Progenitor cell of endocrine pancreas (in vitro differentiated cells): Measurements from ENCODE around the gene MAGEA4. TPM values are rescaled to one million over a fixed set of nuclear protein-coding genes. Genes with fewer than 3 reads are reported as not detected.
"Not testable (repeated sequence)": the region's sequence is repeated elsewhere in the genome, so short reads cannot be mapped to it uniquely, and the experiment has no call there.

Source experiments
- DNase-seq: peaks from one replicate; pipeline ENCODE4 v3.0.0; 2021; ENCODE audit warnings: low spot score; ENCODE audit not compliant: unreplicated experiment
- H3K27ac Mint-ChIP-seq: 2 replicates; pipeline ENCODE4 v1.8.0; 2021; ENCODE audit warnings: mild to moderate bottlenecking, moderate library complexity, mixed read lengths
- H3K27me3 Mint-ChIP-seq: 2 replicates; pipeline ENCODE4 v1.8.0; 2021; ENCODE audit warnings: mixed read lengths
- H3K36me3 Mint-ChIP-seq: 2 replicates; pipeline ENCODE4 v1.8.0; 2022; ENCODE audit warnings: mixed read lengths; ENCODE audit not compliant: insufficient read depth
- H3K4me1 Mint-ChIP-seq: 2 replicates; pipeline ENCODE4 v1.8.0; 2021; ENCODE audit warnings: low read depth, mixed read lengths
- H3K4me3 Mint-ChIP-seq: 2 replicates; pipeline ENCODE4 v1.8.0; 2021; ENCODE audit warnings: low read depth, mild to moderate bottlenecking, moderate library complexity, mixed read lengths
- H3K9me3 Mint-ChIP-seq: 2 replicates; pipeline ENCODE4 v1.8.0; 2021; ENCODE audit warnings: low read depth, mixed read lengths
- CTCF ChIP-seq: fragments of 200-600 bp; sonication (generic); IDR thresholded peaks from one replicate; pipeline ENCODE4 v1.5.0; 2021; ENCODE audit warnings: antibody characterized with exemption, mild to moderate bottlenecking; ENCODE audit not compliant: unreplicated experiment
- total RNA-seq: library from RNA; stranded (reverse); gene quantifications from 2 replicates; pipeline ENCODE4 v1.2.1, GENCODE V29; 2021

MAGEA4 gene
- total RNA-seq, 1 donor from 2014 or later = not detected

- Mint-ChIP-seq H3K27me3 (no peaks in the 10 kb centered on the region), H3K27ac (no peak overlapping the region), H3K9me3 (peaks cover 16% of the 10 kb centered on the region), H3K4me3 (no peak overlapping the region), H3K4me1 (no peaks in the 10 kb centered on the region), H3K36me3 (no peaks in the 10 kb centered on the region)
- DNase-seq = no peak
- TF ChIP-seq CTCF = no peak
Observed at GRCh38 chrX:151899622-151900021, 13.1 kb upstream of the MAGEA4 start.

- Mint-ChIP-seq H3K9me3 (peaks cover 17% of the 10 kb centered on the region), H3K4me3 (no peak overlapping the region), H3K27ac (peak overlapping the region; percentile 38), H3K4me1 (no peaks in the 10 kb centered on the region), H3K36me3 (no peaks in the 10 kb centered on the region), H3K27me3 (no peaks in the 10 kb centered on the region)
- TF ChIP-seq CTCF = no peak
- no peak for DNase-seq
Observed at GRCh38 chrX:151901826-151902225, 10.9 kb upstream of the MAGEA4 start.

GRCh38 chrX:151902813-151903591 lies 9.7 kb upstream of the MAGEA4 start:
- no peak for DNase-seq
- Mint-ChIP-seq H3K4me1 (no peaks in the 10 kb centered on the region), H3K4me3 (no peak overlapping the region), H3K27ac (no peak overlapping the region), H3K9me3 (peaks cover 21% of the 10 kb centered on the region), H3K36me3 (no peaks in the 10 kb centered on the region), H3K27me3 (no peaks in the 10 kb centered on the region)
- no peak for TF ChIP-seq CTCF

- H3K27ac Mint-ChIP-seq = no peak overlapping the region
- H3K9me3 Mint-ChIP-seq = peaks cover 21% of the 10 kb centered on the region
Observed at GRCh38 chrX:151904989-151905388, 7.7 kb upstream of the MAGEA4 start.

GRCh38 chrX:151912221-151912620 lies 468 bp upstream of the MAGEA4 start:
- no peak for TF ChIP-seq CTCF
- no peak overlapping the region for H3K4me3 Mint-ChIP-seq
- H3K4me1 Mint-ChIP-seq = no peaks in the 10 kb centered on the region
- DNase-seq = no peak
- H3K9me3 Mint-ChIP-seq = peaks cover 9% of the 10 kb centered on the region
- no peaks in the 10 kb centered on the region for H3K36me3 Mint-ChIP-seq
- no peak overlapping the region for H3K27ac Mint-ChIP-seq
- no peaks in the 10 kb centered on the region for H3K27me3 Mint-ChIP-seq

More at GRCh38 chrX:151904989-151905388, 7.7 kb upstream of the MAGEA4 start:
- H3K36me3 Mint-ChIP-seq = no peaks in the 10 kb centered on the region
- H3K4me1 Mint-ChIP-seq = no peaks in the 10 kb centered on the region
- H3K27me3 Mint-ChIP-seq = no peaks in the 10 kb centered on the region
- no peak for TF ChIP-seq CTCF
- no peak for DNase-seq
- H3K4me3 Mint-ChIP-seq = no peak overlapping the region

GRCh38 chrX:151918736-151919135 lies 6.0 kb downstream of the MAGEA4 start:
- not testable (repeated sequence) for H3K4me1 Mint-ChIP-seq, H3K4me3 Mint-ChIP-seq, H3K27me3 Mint-ChIP-seq, H3K9me3 Mint-ChIP-seq, DNase-seq, H3K27ac Mint-ChIP-seq, H3K36me3 Mint-ChIP-seq
